Stimulated activated CD8-positive, alpha-beta memory T cell treated with anti-CD3 and anti-CD28 coated beads, Interleukin-12 subunit alpha, Interleukin-12 subunit beta, amount 100 ng/mL, for 4 hours (primary cell): ENCODE results near the gene RPRML.
"Not testable (repeated sequence)": the region's sequence is repeated elsewhere in the genome, so short reads cannot be mapped to it uniquely, and the experiment has no call there.

Source experiments
- DNase-seq: peaks from one replicate; pipeline ENCODE4 v3.0.0-alpha.2; 2020; ENCODE audit warnings: low read depth

The RPRML gene

DNA sequence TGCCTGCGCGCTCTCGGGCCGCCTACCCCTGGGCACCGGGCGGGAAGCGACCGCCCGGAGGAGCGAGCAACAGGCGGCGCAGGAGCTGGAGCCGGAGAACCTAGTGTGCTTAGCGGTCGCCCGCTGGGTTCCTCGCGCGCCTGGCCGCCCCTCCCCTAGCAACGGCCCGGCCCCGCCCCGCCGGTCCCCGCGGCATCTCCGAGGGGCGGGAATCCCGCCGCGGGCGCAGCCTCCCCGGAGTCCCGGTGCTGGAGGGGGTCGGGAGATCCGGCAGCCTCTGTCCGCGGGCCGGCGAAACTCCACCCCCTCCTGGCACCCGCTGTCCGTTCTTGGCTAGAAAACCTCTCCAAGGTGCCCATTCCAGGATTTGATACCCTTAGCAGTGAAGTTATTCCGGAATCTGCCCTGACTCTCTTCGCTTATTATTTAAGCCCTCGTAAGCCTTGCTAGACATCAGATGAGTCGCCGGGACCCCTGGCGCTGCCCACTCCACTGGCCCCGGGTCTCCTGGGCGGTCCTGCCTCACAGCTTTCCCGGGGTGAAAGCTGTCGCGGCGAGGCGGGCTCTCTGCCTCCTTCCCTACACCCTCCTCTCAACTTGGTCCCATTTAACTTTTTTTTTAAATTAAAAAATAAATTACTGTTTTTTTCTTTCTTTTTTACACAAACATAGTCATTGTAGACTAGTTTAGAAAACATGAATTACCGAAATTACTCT, at the start of gene RPRML:
Gene RPRML (minus strand): TSS at position 107 of the 717 bp plus-strand sequence. CDS start 246 bp downstream, outside the sequence.
- DNase-seq: no peak

GRCh38 chr17:47016966-47017365, 37.9 kb upstream of the RPRML start:
- not testable (repeated sequence) for DNase-seq

DNA sequence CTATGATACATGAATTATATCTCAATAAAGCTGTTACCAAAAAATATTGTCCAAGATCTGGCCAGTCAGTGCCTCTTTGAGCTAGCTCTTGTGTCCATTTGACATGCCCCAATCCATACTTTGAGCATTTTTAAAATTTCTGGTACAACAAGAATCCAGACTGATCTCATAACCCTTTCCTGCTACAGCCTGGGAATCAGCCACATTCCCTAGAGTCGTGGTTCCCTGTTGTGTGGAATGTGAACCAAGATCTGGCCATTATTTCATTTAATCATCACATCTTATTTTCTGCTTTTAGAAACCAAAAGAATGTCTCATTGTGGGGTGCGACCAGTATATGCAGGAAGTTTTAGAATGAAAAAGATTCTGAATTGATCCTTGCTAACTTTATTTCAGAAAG, 34.3 kb upstream of the RPRML start:
- DNase-seq: no peak

DNA sequence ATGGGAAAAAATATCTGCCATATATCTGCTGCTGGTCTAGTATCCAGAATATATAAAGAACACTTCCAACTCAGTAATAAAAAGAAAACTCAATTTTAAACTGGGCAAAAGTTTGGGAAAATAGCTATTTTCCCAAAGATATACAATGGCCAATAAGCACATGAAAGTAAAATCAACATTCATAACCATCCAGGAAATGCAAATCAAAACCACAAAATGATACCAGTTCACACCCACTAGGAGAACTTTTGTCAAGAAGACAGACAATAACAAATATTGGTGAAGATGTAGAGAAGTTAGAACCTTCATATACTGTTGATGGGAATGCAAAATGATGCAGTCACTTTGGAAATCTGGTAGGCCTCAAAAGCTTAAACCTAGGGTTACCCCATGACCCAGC, 33.4 kb upstream of the RPRML start:
- DNase-seq: no peak

DNA sequence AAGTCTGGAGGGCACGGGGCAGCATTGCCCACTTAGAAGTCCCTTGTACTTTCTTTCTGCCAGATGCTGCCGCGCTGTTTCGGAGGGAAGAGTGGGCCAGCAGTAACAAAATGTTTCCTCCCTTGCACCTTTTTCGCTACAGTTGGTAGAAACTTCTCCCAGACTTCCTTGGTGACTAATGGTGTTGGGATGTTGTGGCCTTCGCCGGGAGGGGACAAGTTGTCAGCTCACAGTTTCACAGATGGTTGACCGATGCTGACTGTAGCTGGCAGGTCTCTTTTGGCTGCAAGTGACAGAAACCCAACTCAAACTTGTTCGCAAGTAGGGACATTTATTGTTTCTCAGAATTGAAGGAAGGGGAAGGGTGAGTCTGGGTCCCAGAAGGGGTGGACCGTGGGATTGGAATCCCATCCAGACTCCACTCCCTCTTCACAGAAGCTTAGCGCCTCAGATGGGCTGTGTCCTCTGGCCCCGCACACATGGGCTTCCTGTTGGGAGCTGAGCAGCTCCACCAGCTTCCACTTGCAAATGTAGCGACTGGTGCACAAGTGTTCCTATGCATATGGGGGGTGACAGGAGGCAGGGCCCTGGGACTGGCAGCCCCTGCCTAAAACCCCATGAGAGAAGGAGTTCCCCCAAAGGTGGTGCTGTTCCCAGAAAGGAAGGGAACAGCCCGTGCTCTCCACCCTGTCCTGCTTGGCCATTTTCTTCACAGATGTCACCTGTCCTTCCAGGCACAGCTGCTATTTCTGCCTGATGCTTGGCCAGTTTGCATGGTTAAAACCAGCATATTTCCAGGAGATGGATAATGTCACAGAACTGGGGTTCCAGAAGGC, 30.9 kb upstream of the RPRML start:
- DNase-seq: no peak

DNA sequence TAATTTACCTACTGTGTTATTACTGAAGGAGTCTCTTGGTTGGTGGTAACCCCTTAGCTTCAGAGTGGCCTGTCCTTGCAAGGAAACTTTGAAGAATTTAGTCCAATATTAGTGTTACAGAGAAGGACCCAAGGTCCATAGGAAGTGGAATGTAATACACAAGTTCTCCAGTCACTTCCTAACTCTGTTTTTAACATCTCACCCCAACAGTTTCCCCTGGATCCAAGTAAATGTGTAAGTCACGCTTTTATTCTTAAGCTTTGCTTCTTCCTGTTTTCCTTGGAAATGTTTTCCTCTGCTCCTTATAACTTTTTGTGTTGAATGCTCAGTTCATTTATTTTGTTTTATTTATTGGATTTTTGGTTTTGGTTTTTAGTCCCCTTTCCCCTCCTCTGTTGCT, 25.9 kb upstream of the RPRML start:
- no peak for DNase-seq

GRCh38 chr17:47003864-47004263, 24.8 kb upstream of the RPRML start:
- not testable (repeated sequence) for DNase-seq

- DNase-seq: no peak
Measured at GRCh38 chr17:46995841-46996571, 17.0 kb upstream of the RPRML start.

DNA sequence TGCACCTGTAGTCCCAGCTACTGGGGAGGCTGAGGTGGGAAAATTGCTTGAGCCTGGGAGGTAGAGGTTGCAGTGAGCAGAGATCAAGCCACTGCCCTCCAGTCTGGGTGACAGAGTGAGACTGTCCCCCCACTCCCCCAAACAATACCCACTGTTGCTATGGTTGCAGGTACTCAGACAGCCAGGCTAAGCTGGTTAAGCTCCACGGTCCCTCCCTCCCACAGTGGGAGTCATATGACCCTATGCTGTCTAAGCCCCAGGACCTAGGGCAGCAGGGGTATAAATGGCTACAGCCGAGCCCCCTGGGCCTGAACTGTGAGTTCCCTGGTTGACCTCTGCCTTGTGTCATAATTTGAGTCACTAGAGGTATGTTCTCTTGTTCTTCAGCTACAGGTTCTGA, 15.9 kb upstream of the RPRML start:
- DNase-seq: no peak

DNA sequence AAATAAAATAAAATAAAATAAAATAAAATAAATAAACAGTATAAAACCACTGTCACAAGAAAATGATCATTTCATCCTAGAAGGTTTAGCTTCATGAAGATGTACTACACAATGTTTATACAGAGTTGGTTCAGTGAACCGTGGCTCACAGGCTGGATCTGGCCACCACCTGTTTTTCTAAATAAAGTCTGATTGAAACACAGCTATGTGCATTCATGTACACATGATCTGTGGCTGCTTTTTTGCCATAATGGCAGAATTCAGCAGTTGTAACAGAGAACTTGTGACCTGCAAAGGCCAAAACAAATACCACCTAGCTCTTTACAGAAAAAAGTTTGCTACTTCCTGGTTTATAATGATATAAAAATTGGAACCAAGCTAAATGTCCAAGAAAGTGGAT, 12.6 kb upstream of the RPRML start:
- no peak for DNase-seq

DNA sequence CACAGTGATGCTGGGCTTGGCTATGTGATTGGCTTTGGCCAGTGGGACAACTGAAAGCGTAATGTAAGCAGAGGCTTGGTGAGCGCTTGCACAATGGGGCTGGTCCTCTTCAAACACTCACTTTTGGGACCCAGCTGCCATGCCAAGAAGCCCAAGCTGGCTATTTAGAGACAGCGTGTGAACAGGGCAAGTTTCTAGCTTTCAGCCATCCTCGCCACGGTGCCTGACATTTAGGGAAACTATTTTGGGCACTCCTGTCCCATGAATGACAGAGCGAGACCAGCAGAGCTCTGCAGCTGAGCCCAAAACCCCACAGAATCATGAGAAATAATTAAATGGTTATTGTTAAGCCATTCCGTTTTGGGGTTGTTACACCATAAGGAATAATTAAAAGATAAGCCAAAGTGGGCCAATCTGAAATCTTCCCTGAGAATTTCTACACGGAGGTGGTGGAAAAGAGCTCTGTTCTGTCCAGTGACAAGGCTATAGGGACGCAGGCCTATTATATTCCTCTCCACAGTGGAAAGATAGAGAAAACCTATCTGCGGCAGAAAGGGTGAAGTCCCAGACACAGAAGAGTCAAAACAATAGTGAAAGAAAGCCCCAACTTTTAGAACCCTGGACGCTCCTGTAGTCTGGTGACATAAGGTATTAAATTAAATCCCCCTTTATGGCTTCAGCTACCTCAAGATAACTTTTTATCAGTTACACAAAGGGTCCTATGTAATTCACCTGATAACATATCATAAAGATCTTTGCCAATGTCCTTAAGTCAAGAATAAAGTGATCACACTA, 10.8 kb upstream of the RPRML start:
- no peak for DNase-seq

- DNase-seq: not testable (repeated sequence)
Measured at GRCh38 chr17:46987927-46988326, 8.9 kb upstream of the RPRML start.

GRCh38 chr17:46986366-46986765, 7.3 kb upstream of the RPRML start:
- no peak for DNase-seq

DNA sequence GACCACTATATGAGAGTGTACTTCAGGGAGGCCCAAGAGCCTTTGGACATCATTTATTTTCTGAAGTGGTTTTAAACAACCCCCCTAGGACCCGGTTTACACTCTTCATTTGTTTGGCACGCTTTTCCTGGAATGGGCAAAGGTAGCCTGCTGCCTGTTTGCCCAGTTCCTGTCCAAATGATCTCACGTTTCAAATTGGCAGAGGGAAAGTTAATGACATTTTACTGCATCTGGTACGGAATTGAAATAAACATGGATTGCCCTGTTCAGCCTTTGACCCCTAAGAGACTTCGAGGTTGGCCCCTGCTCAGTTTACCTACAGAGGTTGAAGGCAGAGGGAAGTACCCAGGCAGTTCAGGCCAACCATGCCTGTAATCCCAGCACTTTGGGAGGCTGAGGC, 5.8 kb upstream of the RPRML start:
- no peak for DNase-seq

DNA sequence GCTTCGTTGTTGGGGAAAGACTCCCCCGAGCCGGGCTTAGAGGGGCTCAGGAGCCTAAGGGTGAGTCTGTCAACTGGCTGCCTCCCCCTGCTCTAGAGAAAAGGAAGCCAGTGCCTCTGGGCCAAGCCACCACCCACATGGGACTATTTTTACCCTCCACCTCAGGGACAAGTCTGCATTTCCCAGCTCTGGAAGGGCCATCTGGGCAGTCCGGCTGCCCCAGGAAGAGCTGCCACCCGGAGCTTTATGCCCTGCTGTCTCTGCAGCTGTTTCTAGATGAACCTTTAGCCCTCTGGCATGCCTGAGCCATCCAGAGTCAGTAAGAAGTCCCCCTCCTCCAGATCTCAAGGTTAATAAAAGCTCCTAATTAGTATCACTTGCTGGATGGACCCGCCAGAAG, 5.3 kb upstream of the RPRML start:
- no peak for DNase-seq

- DNase-seq: no peak
Measured at GRCh38 chr17:46983782-46984181, 4.7 kb upstream of the RPRML start.

- no peak for DNase-seq
Measured at GRCh38 chr17:46982577-46982976, 3.5 kb upstream of the RPRML start.

GRCh38 chr17:46978489-46979146, 435 bp downstream of the RPRML start:
- DNase-seq: no peak

DNA sequence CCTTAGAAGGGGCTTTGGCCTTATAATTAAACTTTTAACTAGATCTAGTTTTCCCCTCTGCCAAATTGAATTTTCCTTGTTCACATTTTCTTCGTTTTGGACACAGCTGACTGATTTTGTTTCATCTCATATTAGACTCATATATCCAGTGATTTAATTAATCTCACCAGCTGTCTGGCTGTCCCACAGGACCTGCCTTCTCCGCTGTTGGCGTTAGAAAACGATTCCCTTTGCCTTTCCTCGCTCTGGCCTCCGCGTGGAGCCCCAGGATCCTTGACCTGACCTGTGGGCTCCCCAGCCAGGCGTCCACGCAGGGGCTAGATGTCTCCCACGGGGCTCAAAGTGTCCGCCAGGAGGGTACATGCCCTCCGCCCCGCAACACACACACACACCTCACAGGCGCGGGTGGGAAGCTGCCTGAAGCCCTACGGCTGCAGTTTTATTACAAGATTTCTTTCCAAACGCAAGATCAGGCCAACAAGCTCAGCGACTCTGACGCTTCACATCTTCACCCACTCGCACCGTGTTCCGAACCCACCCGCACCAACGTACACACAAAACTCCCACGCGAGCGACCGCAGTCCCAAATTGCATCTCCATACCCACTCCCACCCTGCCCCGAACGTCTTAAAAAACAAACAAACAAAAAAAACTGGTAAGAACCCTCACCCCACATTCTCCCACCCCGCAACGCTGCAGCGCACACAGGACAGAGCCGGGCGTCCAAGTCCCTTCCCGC, 1.1 kb downstream of the RPRML start:
- no peak for DNase-seq

GRCh38 chr17:46977348-46977747, 1.7 kb downstream of the RPRML start:
- no peak for DNase-seq
